SU-DHL-6 (cell line): ENCODE data around the gene UMAD1.

ENCODE experiments used
- H2AFZ ChIP-seq: fragments of 200-600 bp; sonication (generic); 2 replicates; pipeline ENCODE4 v1.6.1; 2014; ENCODE audit warnings: low read depth, mild to moderate bottlenecking, moderate library complexity, mixed read lengths, antibody characterized with exemption, low read length; ENCODE audit not compliant: severe bottlenecking
- H3F3A ChIP-seq: fragments of 200-600 bp; shearing (Covaris generic); 2 replicates; pipeline ENCODE4 v1.6.0; 2016; ENCODE audit warnings: antibody characterized with exemption, mild to moderate bottlenecking; ENCODE audit not compliant: insufficient read depth
- H3K27ac ChIP-seq: fragments of 200-600 bp; sonication (generic); 2 replicates; pipeline ENCODE4 v1.5.1; 2016; ENCODE audit warnings: low read depth, mild to moderate bottlenecking, low read length, moderate library complexity, mixed read lengths
- H3K27me3 ChIP-seq: fragments of 200-600 bp; sonication (generic), shearing (Covaris generic); 2 replicates; pipeline ENCODE4 v1.6.0; 2014; ENCODE audit warnings: mild to moderate bottlenecking, low read length
- H3K36me3 ChIP-seq: fragments of 200-600 bp; sonication (generic); 2 replicates; pipeline ENCODE4 v1.6.1; 2014; ENCODE audit warnings: mild to moderate bottlenecking, low read length, mixed read lengths
- H3K4me2 ChIP-seq: fragments of 300-600, 200-600 bp; shearing (Covaris generic), sonication (generic); 2 replicates; pipeline ENCODE4 v1.6.0; 2014; ENCODE audit warnings: low read length, low read depth, mild to moderate bottlenecking; ENCODE audit not compliant: poor library complexity, severe bottlenecking
- H3K4me3 ChIP-seq: fragments of 200-600 bp; sonication (generic); 2 replicates; pipeline ENCODE4 v1.5.1; 2014; ENCODE audit warnings: antibody characterized with exemption, low read length, mild to moderate bottlenecking, mixed read lengths; ENCODE audit not compliant: insufficient read depth, poor library complexity, severe bottlenecking
- H3K79me2 ChIP-seq: fragments of 200-600 bp; sonication (generic); 2 replicates; pipeline ENCODE4 v1.6.1; 2014; ENCODE audit warnings: mild to moderate bottlenecking, low read length, moderate library complexity; ENCODE audit not compliant: insufficient read depth
- H3K9ac ChIP-seq: fragments of 200-600 bp; sonication (generic); 2 replicates; pipeline ENCODE4 v1.7.0; 2014; ENCODE audit warnings: mild to moderate bottlenecking, low read length
- H3K9me2 ChIP-seq: fragments of 200-600 bp; sonication (generic); replicated peaks from 2 replicates; pipeline ENCODE4 v1.6.1; 2014; ENCODE audit warnings: low read length; ENCODE audit not compliant: insufficient read depth
- H3K9me3 ChIP-seq: fragments of 200-600 bp; sonication (generic); 2 replicates; pipeline ENCODE4 v1.6.1; 2014; ENCODE audit warnings: low read length, mixed read lengths; ENCODE audit not compliant: insufficient read depth
- H4K20me1 ChIP-seq: fragments of 200-600 bp; sonication (generic); 2 replicates; pipeline ENCODE4 v1.6.1; 2014; ENCODE audit warnings: low read depth, mild to moderate bottlenecking, antibody characterized with exemption, low read length, moderate library complexity, mixed read lengths
- EZH2phosphoT487 ChIP-seq: fragments of 200-600 bp; sonication (generic), shearing (Covaris generic); conservative IDR thresholded peaks from 2 replicates; pipeline ENCODE4 v1.6.1; 2018; ENCODE audit warnings: mild to moderate bottlenecking, antibody characterized with exemption, low read length, moderate library complexity, mixed read lengths
- TF ChIP-seq, protein P1 (sequence below): fragments of 200-600 bp; sonication (generic); IDR thresholded peaks from one replicate; pipeline ENCODE4 v1.5.1; 2017; ENCODE audit warnings: antibody characterized with exemption, mild to moderate bottlenecking, low read length, moderate library complexity; ENCODE audit not compliant: insufficient read depth, poor library complexity, severe bottlenecking

The UMAD1 gene

DNA sequence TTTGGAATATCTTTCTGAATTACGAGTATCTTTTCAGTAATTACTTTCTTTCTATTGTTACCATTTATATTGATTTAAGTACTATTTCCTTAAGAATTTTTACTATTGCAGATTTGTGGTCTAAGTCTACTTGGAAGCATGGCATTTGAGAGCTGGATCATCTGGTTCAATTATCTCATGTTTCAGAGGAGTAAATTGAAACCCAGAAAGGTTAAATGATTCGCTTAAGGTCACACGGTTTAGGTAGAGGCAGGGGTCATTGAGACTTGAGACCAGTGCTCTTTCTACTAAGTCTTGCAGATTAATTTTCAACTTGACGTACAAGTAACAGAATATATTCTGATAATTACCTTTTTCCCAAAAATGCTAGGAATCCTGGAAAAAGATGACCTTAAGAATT lies 218.9 kb downstream of the UMAD1 start:
- H3F3A ChIP-seq: 0 out of 2 replicates have a peak, but pooled peaks cover 14% of the 10 kb centered on the region
- no peaks in the 10 kb centered on the region for H3K36me3 ChIP-seq
- no peaks in the 10 kb centered on the region for H3K79me2 ChIP-seq
- no peak overlapping the region for H3K27ac ChIP-seq
- H3K9me2 ChIP-seq: no peaks in the 10 kb centered on the region
- no peaks in the 10 kb centered on the region for H3K27me3 ChIP-seq
- no peak overlapping the region for H3K4me2 ChIP-seq
- no peak overlapping the region for H3K4me3 ChIP-seq
- TF ChIP-seq, protein P1, sequence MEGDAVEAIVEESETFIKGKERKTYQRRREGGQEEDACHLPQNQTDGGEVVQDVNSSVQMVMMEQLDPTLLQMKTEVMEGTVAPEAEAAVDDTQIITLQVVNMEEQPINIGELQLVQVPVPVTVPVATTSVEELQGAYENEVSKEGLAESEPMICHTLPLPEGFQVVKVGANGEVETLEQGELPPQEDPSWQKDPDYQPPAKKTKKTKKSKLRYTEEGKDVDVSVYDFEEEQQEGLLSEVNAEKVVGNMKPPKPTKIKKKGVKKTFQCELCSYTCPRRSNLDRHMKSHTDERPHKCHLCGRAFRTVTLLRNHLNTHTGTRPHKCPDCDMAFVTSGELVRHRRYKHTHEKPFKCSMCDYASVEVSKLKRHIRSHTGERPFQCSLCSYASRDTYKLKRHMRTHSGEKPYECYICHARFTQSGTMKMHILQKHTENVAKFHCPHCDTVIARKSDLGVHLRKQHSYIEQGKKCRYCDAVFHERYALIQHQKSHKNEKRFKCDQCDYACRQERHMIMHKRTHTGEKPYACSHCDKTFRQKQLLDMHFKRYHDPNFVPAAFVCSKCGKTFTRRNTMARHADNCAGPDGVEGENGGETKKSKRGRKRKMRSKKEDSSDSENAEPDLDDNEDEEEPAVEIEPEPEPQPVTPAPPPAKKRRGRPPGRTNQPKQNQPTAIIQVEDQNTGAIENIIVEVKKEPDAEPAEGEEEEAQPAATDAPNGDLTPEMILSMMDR: no peak
- no peak for TF ChIP-seq EZH2phosphoT487
- H2AFZ ChIP-seq: no peak overlapping the region
- H4K20me1 ChIP-seq: no peaks in the 10 kb centered on the region
- peaks cover 19% of the 10 kb centered on the region; the same call in 1 of the 2 replicates for H3K9me3 ChIP-seq
- no peak overlapping the region for H3K9ac ChIP-seq

DNA sequence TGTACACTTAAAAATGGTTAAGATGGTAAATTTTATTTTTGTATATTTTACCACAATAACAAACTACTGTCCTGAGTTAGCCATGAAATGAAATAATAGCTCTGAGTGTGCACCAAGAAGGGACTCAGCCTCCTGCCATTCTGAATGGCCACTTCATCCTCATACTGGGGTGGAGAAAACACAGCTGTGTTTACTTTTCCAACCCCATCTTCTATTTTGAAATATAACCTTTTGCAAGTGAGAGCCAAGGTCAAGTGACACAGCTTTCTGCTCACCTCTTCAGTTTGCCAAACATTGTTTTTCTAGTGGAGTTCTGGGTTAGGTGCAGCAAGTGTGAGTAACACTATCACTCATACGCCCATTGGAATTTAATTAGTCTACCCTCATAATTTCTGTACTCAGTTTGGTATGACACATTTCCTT lies 220.7 kb downstream of the UMAD1 start:
- H3K4me3 ChIP-seq: no peak overlapping the region
- H3K36me3 ChIP-seq: no peaks in the 10 kb centered on the region
- no peak overlapping the region for H3K4me2 ChIP-seq
- no peak for TF ChIP-seq EZH2phosphoT487
- TF ChIP-seq, protein P1: no peak
- H2AFZ ChIP-seq: no peak overlapping the region
- no peak overlapping the region for H3K9ac ChIP-seq
- no peaks in the 10 kb centered on the region for H3K79me2 ChIP-seq
- 0 out of 2 replicates have a peak, but pooled peaks cover 14% of the 10 kb centered on the region for H3F3A ChIP-seq
- H3K9me2 ChIP-seq: no peaks in the 10 kb centered on the region
- peaks cover 1% of the 10 kb centered on the region; the same call in 1 of the 2 replicates for H3K9me3 ChIP-seq
- H4K20me1 ChIP-seq: no peaks in the 10 kb centered on the region
- H3K27me3 ChIP-seq: no peaks in the 10 kb centered on the region
- H3K27ac ChIP-seq: no peak overlapping the region

DNA sequence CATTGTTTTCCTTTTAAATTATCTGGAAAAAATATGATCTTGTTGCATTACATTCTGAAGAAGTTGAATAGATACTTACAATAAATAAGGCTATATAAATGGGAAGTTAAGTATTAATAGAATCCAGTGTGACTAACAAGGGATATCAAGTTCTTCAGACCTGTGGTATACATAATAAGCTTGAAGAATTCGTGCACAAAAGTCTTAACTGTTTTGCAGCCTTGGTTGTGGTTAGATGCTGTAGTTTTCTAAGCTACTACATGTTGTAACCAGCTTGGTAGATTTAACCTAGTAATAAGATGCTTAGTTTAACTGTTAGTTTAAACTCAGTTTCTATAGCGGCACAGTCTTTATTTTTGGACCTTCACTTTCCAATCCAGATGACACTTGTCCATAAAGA lies 221.8 kb downstream of the UMAD1 start:
- no peaks in the 10 kb centered on the region for H3K9me2 ChIP-seq
- H3K79me2 ChIP-seq: no peaks in the 10 kb centered on the region
- H3F3A ChIP-seq: 0 out of 2 replicates have a peak, but pooled peaks cover 9% of the 10 kb centered on the region
- no peak overlapping the region for H3K4me2 ChIP-seq
- TF ChIP-seq, protein P1: no peak
- TF ChIP-seq EZH2phosphoT487: no peak
- no peaks in the 10 kb centered on the region for H3K36me3 ChIP-seq
- H3K4me3 ChIP-seq: no peak overlapping the region
- no peak overlapping the region for H2AFZ ChIP-seq
- no peak overlapping the region for H3K27ac ChIP-seq
- H3K9me3 ChIP-seq: no peaks in the 10 kb centered on the region
- H3K27me3 ChIP-seq: no peaks in the 10 kb centered on the region
- H3K9ac ChIP-seq: no peak overlapping the region
- no peaks in the 10 kb centered on the region for H4K20me1 ChIP-seq
